NCI-H128 (cell line): ENCODE measurements around the gene STX8.
"Not testable (repeated sequence)": the region's sequence is repeated elsewhere in the genome, so short reads cannot be mapped to it uniquely, and the experiment has no call there.

Experiments
- DNase-seq: peaks from one replicate; lab custom pipeline; 2025; ENCODE audit not compliant: unreplicated experiment; lab: John Stamatoyannopoulos, UW

STX8 gene

DNA sequence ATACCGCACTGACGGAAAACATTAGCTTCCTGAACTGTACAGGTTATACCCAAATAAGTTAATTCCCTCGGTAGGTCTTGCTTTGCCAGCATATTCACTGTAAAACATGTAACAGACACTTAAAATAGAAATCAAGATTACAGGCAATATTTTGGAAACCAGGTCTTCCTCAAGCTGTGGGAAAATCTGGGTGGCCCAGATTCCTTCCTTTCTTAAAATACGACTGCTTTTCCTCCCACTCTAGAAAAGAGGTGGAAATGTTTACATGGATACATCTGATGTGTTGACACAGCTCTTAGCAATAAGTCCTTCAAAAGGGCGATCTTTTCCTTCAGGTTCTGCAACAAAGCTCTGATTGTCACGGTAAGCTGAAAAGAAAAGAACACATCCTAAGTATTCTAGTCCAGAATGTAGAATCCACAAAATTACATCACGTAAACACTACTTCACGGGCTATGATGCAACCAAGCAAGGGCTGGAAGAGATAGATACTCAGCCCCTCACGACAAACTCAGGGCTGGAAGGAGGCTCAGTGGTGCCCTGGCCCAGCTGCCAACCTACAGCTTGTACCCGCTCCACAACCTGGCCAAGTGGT, 18.4 kb downstream of the STX8 start:
- DNase-seq, result no peak

DNA sequence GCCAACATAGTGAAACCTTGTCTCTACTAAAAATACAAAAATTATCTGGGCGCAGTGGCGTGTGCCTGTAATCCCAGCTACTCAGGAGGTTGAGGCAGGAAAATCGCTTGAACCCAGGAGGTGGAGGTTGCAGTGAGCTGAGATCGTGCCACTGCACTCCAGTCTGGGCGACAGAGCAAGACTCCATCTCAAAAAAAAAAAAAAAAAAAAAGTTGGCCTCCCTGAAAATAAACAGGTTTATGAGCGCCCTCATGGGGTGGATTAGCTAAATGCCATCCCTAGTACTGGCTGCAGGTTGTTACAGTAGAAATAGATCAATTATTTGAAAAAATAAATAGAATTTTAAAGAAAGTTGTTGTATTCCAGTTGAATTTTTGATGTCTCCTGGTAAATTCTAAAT, 20.9 kb downstream of the STX8 start:
- not testable (repeated sequence) for DNase-seq

DNA sequence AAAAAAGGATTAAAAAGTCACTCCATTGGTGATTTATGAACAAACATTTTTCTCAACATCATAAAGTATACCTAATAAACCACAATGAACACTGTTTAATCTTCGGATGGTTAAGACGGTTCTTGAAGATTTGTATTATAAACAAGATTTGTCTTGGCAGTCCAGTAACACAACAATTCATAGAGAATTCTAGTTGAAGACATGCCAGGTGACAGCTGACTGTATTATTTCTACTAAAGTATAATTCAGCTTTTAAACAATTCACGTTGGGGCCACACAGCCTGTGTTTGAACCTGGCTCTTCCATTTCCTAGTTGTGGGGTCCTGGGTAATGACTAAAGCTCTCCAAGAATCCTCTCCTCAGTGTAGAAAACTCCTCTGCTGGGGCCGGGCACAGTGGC, 22.0 kb downstream of the STX8 start:
- DNase-seq, result no peak

DNA sequence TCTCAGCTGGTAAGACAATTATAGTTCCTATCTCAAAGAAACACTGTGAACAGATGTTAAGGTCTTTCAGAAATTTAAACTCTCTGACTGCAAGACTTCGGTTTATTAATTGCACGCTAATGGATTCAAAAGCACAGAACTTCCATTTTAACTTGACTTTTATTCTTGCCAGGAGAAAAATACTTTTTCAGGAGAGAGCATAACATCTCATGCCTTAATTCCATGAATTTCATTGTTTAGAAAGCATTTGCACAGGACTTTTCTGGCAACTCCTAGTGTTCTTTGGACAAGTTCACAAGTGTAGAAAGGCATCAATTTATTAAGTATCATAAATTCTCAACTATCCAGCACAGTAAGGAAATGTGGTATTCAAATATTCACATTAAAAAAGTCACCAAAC, 22.4 kb downstream of the STX8 start:
- no peak for DNase-seq

DNA sequence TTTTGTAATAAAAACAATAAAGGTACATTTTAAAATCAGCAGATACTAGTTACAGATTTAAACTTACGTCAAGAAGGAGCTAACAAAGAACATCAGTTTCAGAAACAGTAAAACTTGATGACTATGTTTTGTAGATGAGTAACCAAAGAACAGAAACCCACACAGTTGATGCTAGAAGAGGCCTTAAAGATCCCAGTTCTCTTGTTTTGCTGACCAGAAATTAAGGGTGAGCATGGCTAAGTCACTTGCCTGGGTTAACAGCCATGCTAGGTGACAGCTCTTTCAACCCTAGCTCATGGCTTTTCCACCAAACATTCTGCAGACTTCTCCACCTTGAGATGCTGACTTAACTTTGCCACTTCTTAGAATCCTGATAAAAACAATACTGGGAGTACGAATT, 26.4 kb downstream of the STX8 start:
- DNase-seq, result no peak

DNA sequence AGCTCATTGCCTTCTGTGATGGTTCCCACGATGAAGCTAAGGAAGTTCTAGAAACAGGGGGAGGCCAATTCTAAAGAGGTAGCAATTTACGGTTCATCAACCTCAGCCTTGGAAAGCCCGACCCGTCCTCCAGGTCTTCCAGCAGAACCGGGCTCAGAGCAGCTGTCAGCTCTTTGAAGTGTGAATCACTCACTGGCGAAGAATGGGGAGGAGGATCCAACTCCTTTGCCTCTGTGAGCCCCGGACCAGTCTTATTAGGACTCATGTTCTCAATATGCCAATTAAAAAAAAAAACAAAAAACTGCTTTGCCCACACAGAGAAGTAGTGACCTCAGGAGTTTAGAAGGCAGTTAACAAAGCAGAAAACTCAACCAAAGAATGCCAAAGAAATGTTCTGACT, 31.4 kb downstream of the STX8 start:
- no peak for DNase-seq

DNA sequence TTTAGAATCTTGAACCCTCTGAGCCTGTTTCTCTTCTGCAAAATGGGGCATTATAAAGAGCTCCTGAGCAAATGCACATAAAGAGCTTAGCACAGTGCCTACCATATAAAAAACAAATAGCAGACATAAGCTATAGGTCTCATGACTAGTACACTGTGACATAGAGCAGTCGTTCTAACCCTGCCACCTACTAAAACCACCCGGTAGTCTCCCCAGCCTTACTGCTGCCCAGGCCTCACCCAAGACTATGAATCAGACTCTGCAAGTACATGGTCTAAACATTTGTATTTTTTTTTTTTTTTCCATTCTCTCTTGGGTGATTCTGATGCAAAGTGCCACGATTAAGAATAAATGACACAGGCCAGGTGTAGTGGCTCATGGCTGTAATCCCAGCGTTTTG, 33.9 kb downstream of the STX8 start:
- DNase-seq, result no peak

DNA sequence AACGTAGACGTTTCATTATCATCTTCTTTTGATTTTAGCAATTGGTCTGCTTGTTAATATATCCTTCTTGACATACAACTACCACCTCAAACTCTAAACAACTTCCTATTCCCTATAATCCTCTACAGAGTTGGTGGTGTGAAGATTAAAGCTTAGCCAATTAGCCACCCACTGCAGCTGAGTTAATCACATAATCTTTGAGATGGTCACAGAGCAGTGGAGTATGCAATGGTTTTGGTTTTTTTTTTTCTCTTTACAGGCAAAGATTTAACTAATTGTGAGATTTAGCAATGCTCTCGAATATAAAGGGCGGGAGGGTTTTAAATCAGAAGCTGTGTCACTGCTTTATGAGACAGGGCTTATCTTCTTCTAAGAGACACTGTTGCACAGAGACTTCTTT, 37.0 kb downstream of the STX8 start:
- no peak for DNase-seq

DNA sequence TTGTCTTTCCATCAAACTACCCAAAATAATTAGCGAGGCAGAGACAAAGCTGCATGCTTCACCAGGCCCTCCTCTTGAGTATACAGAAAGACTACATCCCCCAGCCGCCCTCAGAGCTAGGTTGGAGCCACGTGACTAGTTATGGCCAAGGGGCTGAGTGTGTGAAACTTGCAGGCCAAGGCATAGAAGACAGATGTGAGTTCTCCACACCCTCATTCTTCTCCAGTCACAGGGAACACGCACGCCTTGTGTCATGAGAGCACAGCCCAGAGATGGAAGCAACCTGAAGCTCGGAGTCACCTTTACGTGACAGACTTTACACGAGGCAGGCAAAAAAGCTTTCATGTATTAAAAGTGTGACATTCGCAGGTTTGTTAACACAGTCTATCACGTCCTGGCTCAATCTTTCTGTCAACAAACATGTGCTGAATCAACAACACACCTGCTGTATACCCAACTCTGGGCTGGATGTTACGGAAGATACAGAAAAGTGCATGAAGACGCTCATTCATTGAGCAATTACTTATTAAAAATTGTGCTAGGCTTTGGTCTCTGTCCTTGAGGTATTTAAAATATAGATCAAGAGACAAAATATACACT, 38.3 kb downstream of the STX8 start:
- DNase-seq, result no peak

DNA sequence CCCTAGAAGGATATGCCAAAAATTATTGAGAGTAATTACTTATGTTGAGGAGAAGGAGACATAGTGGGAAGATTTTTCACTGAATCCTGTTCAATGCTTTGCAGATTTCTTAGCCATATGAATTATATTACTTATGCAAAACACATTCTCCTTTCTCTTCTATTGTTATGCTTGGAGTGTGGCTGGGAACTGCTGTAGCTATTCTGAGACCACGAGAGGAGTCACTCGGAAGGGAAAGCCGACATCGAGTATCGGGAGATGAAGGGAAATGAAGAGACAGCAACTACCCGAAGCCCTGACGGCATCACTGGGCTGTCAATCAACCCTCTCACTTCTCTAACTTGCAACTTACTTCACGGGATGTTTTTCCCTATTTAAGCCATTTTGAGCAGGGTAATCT, 39.6 kb downstream of the STX8 start:
- DNase-seq, result no peak

DNA sequence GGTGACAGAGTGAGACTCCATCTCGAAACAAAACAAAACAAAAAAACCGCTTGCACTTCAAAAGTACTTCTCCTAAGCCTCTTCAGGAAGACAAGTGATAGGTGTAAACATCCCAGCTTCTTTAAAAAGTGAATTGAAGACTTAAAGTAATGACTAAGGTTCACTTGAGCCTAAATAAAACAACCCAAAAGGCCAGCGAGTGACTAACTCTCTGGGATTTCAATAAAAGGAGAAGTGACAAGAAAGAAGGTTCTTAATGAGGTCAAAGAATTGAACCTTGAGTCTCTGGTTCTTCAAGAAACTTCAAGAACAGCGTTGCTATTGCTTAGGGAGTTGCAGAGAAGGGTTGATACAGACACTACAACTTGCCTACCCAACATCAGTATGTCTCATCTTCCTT, 42.2 kb downstream of the STX8 start:
- no peak for DNase-seq

DNA sequence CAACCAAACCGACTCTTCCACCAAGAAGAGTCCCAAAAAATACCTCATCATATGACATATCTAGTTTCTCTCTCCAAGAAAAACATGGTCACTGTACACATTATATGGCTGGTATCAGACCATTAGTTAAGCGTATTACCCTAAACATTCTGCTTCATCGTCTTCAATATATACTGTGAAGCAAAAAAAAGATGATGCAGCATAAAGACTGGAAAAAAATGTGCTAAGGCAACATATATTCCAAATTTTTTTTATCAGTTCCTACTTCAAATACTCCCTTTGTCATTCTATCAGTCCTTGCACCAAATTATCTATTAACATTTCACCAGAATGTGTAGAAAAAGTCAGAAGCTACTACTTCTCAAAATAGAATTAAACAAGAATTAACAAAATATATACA, 42.9 kb downstream of the STX8 start:
- DNase-seq, result no peak

DNA sequence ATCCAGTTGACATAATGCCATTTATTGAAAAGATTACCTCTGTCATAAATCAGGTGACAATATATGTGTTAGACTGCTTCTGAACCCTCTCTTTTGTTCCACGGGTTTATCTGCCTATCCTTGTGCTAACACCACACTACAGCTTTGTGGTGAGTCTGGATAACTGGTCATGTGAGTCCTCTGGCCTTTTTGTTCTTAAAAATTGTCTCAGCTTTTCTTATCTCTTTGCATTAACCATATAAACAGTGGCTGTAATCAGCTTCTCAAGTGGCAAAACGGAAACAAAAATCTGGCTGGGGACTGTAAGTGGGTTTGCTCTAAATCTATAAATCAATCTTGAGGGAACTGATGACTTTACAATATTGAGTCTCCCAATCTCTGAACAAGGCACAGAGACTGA, 44.6 kb downstream of the STX8 start:
- no peak for DNase-seq

DNA sequence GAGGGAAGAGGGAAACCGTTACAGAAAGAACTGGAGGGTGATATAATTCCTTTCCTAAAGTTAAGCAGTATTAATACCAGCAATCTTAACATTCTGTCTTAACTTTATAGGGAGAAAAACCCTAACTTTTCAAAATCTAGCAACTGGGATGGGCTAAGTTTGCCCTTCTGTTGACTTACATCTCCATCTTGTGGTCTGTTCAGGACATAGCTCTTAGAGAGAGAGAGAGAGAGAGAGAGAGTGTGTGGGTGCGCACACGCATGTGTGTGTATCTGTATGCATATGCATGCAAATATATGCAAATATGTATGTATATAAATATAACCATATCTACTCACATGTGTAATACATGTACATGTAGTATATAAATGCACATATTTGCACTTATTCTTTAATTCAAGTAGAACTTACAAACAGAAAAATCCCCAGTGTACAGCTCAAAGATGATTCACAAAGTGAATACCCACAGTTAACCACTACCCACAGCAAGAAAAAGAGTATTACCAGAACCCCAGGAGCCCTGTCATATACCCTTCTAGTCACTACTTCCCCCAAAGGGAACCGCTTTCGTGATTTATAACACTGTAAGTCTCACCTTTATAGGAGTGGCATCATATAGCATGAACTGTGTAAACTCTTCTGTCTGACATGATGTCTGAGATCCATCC, 46.5 kb downstream of the STX8 start:
- no peak for DNase-seq

DNA sequence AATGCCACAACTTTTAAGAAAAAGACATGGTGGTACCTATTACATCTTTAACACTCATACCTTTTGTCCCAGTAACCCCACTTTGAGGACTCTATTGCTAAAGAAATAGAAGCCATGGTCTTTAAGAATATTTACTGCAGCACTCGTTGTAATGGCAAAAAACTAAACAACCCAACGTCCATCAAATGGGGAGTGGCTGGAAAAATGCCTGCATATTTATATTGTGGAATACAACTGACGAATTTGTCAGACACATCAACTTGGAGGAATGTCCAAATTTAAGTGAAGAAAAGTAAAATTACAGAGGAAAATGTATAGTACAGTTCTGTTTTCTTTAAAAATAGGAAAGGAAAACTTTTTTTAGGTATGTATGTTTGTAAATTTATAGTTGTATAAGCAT, 47.8 kb downstream of the STX8 start:
- no peak for DNase-seq

DNA sequence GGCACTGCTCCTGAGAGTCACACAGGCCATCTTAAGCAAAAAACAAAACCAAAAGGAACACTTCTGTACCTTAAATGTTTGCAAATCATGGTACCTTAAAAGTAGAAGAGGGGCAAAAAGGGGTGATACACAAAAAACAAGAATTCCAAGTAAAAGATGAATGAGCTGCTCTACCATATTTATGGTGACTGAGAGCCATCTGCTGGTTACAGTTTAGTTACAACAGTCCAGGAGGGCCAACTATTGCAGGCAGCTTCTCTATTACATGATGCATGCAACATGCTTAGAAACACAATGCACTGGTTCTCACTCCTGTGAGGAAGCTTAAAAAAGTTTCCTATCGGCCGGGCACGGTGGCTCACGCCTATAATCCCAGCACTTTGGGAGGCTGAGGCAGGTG, 53.5 kb downstream of the STX8 start:
- DNase-seq, result no peak

DNA sequence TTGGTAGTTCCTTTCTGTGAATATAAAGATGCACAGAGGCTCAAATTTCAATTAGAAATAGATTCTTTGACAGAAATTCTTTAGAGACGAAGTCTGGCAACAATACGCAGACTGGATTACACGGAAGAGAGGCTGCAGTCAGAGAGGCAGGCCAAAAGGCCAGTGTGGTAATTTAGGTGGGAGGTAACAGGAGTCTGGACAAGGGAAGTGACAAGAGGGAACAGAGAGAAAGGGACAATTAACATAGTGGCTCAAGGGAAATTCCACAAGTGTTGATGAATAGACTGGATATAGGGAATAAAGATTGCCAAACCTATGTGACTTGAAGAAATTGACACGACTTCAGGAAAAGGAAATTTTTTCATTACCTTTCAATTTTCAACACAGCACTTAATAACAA, 54.6 kb downstream of the STX8 start:
- no peak for DNase-seq

DNA sequence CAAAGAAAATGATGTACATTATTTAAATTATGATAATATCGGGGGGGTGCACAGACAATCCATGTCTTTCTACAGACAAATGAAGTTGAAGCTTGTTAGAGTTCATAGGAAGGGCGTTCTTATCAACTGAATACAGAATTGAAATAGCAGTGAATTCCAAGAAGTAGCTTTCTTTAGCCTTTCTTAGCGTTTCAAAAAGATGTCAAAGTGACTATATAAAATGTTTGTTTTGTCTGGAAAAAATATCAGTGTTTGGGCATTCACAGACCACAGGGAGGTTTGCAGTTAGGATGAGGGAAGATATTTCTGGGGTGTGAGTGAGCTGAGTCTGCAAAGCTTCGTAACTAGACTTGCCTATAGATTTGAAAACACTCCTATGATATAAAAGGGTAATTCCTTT, 55.0 kb downstream of the STX8 start:
- DNase-seq, result no peak

DNA sequence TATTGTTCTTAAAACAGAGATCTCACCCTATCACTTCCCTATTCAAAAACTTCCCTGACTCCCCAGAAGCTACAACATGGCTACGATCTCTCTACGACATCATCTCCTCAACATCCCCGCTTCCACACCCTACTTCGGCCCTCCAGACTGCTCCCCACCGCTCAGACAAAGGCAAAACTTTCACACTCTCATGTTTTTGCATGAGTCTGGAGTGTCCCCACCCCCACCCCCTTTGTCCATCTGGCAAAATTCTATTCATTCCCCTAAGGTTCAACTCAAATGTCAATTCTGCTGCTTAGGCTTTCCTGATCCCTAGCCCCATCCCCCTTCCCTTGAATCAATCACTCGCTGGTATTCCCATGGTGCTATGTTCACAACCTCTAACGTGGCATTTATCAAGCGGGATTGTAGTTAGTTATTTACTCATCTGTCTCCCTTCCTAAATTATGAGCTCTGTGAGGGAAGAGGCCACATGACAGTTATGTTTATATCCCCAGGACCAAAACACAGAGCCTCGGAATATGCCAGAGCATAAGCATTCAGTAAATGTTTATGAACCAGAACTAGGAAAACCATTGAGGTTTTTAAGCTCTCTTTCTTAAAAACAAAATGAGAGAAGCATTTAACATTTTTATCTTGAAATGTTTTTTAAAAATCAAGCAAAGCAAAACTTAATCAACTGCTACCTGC, 55.9 kb downstream of the STX8 start:
- DNase-seq, result no peak

DNA sequence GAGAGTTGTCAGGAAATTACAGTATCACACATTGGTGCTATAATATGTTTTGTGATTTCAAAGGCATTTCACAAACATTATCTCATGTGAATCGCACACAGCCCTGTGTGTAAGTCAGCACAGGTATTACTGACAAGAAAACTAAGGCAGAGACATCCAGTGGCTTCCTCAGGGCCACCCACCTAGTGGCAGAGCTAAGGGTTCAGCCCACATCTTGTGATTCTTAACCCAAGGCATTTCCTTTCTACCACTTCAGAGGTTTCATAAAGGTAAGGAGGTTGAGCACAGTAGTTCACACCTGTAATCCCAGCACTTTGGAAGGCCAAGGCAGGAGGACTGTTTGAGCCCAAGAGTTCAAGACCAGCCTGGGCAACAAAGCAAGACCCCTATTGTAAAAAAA, 58.2 kb downstream of the STX8 start:
- DNase-seq, result no peak

DNA sequence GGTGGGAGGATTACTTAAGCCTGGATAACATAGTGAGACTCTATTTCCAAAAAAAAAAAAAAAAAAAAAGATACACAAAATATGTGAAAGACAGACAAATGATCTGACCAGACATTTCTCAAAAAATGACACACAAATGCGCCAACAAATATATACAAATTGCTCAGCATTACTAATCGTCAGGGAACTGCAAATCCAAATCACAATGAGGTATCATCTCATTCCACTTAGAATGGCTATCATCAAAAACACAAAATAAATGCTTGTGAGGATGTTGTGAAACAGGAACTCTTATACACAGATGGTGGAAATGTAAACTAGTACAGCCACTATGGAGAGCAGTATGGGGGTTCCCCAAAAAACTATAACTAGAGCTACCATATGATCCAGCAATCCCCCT, 62.4 kb downstream of the STX8 start:
- DNase-seq, result no peak
